NCI-H187 (cell line): ENCODE data around the gene ADAM23.
"Not testable (repeated sequence)": the region's sequence is repeated elsewhere in the genome, so short reads cannot be mapped to it uniquely, and the experiment has no call there.

Experiments
- DNase-seq, 2 experiments: peaks; one replicate each; lab custom pipeline; 2025; lab: John Stamatoyannopoulos, UW

The ADAM23 gene

DNA sequence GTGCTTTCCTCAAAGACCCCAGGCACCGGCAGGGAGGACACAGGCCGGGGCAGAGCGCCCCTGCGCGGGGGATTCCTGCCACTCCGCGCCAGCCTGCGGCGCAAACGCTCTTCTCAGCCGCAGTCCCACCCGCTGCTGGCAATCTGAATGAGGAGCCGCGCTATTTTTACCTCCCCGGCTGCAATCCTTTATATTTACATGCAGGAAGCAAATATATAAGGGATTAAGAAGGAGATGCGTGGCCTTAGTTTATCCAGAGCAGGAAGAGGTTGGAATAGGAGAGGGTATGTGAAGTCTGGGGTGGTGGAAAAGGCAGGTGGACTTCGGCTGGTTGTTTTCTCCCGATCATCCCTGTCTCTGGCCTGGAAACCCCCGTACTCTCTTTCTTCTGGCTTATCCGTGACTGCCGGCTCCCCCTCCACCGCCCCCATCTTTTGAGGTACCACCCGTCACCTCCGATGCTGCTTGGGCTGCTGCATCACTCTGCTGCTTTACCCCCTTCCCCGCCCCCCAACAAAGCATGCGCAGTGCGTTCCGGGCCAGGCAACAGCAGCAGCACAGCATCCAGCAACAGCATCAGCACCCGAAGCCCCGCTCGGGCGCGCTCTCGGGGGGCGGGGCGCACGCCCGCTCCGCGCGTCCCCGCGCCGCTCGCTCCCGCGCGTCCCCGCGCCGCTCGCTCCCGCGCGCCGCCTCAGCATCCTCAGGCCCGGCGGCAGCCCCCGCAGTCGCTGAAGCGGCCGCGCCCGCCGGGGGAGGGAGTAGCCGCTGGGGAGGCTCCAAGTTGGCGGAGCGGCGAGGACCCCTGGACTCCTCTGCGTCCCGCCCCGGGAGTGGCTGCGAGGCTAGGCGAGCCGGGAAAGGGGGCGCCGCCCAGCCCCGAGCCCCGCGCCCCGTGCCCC is at the start of gene ADAM23:
ADAM23 (plus strand) TSS at position 700 of the 902 bp plus-strand sequence. CDS start 335 bp downstream, outside the sequence.
- DNase-seq: no peak

DNA sequence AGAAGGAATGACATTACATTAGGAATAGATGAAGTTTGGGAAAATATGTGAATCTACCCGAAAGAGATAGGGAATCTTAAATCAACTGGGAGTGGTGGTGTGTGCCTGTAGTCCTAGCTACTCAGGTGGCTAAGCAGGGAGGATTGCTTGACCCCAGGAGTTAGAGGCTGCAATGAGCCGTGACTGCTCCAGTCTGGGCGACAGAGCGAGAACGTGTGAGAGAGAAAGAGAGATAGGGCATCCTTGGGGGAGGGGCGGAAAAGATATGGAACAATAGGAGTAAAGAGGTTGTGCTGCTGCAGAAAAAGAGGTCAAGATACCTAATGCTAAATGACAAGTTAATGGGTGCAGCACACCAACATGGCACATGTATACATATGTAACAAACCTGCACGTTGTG is 47.1 kb upstream of the ADAM23 start:
- no peak for DNase-seq

DNA sequence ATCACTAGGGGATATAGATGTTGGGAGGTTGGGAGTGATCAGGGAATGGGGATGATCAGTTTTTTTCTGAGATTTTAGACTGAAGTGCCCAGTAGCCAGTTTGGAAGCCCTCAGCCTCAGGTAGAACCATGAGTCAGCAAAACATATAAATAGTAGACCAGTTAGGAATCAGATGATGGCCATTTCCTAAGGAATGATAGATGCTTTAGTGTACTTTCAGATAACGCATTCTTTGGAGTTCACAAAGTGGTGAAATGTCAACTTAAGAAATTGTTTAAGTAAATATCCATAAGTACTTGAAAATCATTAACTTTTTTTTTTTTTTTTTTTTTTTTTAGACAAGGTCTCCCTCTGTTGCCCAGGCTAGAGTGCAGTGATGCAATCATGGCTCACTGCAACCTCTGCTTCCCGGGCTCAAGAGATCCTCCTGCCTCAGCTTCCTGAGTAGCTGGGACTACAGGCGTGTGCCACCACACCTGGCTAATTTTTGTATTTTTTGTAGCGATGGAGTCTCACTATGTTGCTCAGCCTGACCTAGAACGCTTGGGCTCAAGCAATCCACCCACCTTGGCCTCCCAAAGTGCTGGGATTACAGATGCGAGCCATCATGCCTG is 40.3 kb upstream of the ADAM23 start:
- DNase-seq: not testable (repeated sequence)

GRCh38 chr2:206408323-206409320 is 34.7 kb upstream of the ADAM23 start:
- no peak for DNase-seq

GRCh38 chr2:206410714-206411113 is 32.6 kb upstream of the ADAM23 start:
- DNase-seq: no peak

DNA sequence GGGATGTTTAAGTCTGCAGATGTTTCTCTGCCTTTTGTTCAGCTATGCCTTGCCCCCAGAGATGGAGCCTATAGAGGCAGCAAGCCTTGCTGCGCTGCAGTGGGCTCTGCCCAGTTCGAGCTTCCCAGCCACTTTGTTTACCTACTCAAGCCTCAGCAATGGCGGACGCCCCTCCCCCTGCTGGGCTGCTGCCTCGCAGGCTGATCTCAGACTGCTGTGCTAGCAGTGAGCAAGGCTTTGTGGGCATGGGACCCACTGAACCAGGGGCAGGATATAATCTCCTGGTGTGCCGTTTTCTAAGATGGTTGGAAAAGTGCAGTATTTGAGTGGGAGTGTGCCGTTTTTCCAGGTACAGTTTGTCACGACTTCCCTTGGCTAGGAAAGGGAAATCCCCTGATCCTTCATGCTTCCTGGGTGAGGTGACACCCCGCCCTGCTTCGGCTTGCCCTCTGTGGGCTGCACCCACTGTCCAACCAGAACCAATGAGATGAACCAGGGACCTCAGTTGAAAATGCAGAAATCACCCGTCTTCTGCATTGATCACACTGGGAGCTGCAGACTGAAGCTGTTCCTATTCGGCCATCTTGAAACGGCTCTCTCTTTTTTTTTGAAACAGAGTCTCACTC is 27.6 kb upstream of the ADAM23 start:
- no peak for DNase-seq

DNA sequence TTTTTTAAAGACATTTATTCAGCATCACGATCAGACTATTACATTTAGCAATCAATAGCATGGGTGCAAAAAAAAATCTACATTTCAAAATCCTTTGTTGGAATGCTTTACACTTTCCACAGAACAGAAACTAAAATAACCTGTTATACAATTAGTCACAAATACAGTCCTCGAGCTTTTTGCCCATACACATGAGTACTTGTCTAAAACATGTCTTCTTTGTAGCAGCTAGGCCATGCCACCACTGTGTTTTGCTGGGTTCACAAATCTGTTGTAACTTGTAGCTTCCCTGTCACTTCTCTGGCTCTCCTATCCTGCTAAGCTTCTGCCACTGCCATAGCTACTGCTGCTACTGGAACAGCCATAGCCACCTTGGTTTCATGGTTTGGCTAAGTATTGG is 24.4 kb upstream of the ADAM23 start:
- no peak for DNase-seq

DNA sequence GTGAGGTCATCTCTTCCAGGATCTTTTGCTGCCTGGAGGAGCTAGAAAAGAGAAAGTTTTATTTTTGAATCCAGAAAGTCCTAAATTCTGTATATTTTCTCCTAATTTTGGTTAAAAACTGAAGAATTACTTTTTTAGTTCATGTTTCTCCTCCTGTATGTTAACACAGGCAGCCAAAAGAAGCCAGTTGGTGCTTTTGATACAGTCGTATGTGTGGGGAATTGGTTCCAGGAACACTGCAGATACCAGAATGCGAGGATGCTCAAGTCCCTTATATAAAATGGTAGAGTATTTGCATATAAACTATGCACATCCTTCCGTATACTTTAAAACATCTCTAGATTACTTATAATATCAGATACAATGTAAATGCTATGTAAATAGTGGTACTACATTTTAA is 22.6 kb upstream of the ADAM23 start:
- DNase-seq: no peak

- DNase-seq: no peak
Observed at GRCh38 chr2:206422493-206422892, 20.8 kb upstream of the ADAM23 start.

DNA sequence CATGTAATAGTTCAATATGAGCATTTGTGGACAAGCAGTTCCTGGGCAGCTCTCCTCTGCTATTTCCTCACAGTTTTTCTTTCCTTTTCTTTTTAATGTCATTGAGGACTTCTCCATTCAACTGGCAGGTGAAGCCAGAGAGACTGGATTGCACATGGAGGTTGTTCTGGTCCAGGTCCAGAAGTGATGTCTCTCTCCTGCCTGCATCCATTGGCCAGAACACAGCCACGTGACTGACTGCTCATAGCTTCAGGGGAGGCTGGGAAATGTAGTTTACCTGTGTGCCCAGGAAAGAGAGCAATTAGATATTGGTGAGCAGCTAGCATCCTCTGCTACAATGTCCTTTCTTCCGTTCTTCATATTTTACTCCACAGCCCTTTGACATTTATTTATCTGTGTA is 20.2 kb upstream of the ADAM23 start:
- DNase-seq: no peak

- no peak for DNase-seq
Observed at GRCh38 chr2:206424134-206424533, 19.2 kb upstream of the ADAM23 start.

GRCh38 chr2:206428783-206429182 is 14.5 kb upstream of the ADAM23 start:
- no peak for DNase-seq

DNA sequence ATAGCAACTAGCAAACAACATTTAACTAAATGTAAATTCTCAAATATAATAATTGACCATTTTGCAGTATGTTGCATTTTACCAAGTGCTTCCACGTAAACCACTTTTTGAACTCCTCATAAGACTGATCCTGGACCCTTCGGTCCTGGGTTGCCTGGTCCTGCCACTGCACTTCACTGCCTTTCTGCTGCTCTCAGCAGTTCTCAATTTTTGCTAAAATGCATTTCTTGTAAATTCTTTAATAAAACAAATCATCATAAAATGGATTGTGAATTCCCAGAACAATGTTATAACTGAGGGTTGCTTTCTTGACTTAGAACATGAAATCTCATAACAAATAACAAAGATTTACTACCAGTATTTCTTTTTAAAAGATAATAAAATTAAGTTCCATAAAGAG is 12.9 kb upstream of the ADAM23 start:
- DNase-seq: no peak

DNA sequence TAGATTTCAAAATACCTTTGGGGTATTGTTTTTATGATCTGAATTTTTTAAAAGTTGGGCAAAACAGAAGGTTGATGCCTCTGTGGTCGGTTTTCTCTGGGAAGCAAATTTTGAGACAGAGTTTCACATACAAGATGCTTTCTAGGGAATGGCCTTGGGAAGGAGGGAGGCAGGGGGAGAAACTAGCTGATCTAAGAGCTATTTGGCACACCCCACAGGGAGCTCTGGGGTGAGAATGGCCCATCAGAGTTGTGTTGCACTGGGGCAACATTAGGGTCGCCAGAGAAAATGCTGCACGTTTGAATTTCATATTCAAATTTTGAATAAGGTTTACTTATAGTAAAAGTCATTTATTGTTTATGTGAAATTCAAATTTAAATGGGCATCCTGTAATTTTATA is 11.9 kb upstream of the ADAM23 start:
- DNase-seq: no peak

DNA sequence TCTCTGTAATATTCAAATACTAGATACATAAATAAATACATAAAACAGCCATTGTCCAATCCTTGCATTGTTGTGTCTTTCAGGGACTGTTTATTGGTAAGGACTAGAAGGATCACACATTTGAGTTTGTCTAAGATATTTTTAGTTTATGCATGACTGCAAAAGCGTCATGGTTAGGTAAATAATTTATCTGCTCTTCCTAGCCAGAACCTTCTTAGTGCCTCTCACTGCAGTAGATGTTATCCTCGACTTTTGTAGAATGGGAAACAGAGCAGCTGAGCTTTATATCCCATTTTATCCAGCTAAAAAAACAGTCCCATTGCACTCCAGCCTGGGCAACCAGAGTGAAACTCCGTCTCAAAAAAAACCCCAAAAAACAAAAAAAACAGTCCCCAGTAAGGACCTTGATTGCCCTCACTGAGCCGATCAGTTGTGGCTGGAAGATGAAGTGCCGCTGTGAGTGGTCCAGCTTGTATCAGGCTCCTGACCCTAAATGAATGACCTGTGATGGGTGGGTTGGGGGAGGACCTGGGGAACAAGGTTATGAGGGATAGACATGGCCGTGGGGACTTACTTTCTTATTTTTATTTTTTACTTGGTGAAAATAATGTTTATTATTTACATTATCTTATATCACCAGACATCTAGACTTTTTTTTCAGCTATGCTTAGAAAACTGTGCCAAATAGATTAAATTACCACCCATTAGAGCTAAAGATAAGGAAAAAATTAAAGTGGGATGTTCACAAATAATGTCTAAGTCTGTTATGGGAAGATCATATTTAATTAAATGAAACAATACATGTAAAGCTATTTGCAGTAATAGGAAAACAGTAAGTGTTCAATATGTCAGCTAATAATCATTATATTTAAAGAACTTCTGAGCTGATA is 10.9 kb upstream of the ADAM23 start:
- no peak for DNase-seq

DNA sequence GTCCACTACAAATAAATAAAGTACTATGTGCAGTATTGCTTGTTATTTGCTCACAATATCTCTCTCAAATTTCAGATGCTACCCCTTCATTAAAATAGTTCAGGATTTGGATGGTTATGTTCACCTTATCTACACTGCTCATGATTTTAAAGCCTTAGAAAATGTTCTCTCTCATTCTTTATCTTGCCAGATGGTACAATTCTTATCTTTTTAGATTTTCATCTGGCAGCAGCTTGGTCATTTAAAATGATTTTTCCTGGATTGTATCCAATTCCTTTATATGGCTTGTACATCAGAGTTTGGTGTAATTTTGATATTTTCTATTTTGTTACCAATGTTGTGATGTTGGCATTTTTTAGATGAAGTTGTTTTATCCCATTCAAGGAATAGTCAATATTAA is 10.1 kb upstream of the ADAM23 start:
- DNase-seq: no peak

DNA sequence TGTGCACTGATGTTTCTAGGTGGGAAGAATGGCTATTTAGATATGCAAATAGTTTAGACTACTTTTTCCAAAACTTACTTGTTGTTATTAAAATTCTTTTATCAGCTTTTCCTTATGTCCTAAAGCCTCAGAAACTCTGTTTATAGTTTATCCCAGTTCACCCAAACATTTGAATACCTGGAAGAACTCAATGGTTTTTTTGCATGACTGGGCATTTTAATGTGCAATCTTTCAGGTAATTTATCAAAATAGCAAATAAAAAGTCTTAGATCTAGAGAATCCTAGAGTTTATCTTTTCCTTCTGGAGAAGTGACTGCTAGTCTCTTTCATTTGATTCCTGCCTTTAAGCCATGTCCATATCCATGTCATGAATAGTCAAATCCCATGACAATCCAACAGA is 9.6 kb upstream of the ADAM23 start:
- no peak for DNase-seq

- DNase-seq: no peak
Observed at GRCh38 chr2:206435742-206436141, 7.6 kb upstream of the ADAM23 start.

- no peak for DNase-seq
Observed at GRCh38 chr2:206438196-206438724, 5.1 kb upstream of the ADAM23 start.

- no peak for DNase-seq
Observed at GRCh38 chr2:206442474-206442832, 879 bp upstream of the ADAM23 start.
